Activated CD4-positive, alpha-beta T cell treated with anti-CD3 and anti-CD28 coated beads, Interleukin-2, amount 50 U/mL, for 48 hours (primary cell): ENCODE results near the gene KRT38.
"Not testable (repeated sequence)": the region's sequence is repeated elsewhere in the genome, so short reads cannot be mapped to it uniquely, and the experiment has no call there.

Source experiments
- DNase-seq, 2 experiments: peaks; one replicate each; pipeline ENCODE4 v3.0.0-alpha.2; 2020

KRT38 gene

GRCh38 chr17:41420134-41420533, 20.6 kb downstream of the KRT38 start:
- DNase-seq = no peak

- no peak for DNase-seq
Measured at GRCh38 chr17:41419716-41420115, 21.1 kb downstream of the KRT38 start.

GRCh38 chr17:41418116-41418860, 22.5 kb downstream of the KRT38 start:
- no peak for DNase-seq

- no peak for DNase-seq
Measured at GRCh38 chr17:41417576-41418015, 23.2 kb downstream of the KRT38 start.

- DNase-seq = no peak
Measured at GRCh38 chr17:41417127-41417526, 23.7 kb downstream of the KRT38 start.

- no peak for DNase-seq
Measured at GRCh38 chr17:41416479-41416878, 24.3 kb downstream of the KRT38 start.

GRCh38 chr17:41415833-41416335, 24.9 kb downstream of the KRT38 start:
- no peak for DNase-seq

- DNase-seq = no peak
Measured at GRCh38 chr17:41415411-41415810, 25.4 kb downstream of the KRT38 start.

GRCh38 chr17:41413982-41414381, 26.8 kb downstream of the KRT38 start:
- no peak for DNase-seq

- no peak for DNase-seq
Measured at GRCh38 chr17:41413353-41413957, 27.3 kb downstream of the KRT38 start.

- DNase-seq = no peak
Measured at GRCh38 chr17:41411072-41411840, 29.5 kb downstream of the KRT38 start.

- DNase-seq = no peak
Measured at GRCh38 chr17:41407226-41407625, 33.6 kb downstream of the KRT38 start.

GRCh38 chr17:41406205-41406604, 34.6 kb downstream of the KRT38 start:
- no peak for DNase-seq

- peak; percentile 57 to 74 for DNase-seq
Measured at GRCh38 chr17:41404024-41404671, 36.6 kb downstream of the KRT38 start.

GRCh38 chr17:41403404-41404023, 37.3 kb downstream of the KRT38 start:
- no peak for DNase-seq

- no peak for DNase-seq
Measured at GRCh38 chr17:41402161-41402560, 38.6 kb downstream of the KRT38 start.

GRCh38 chr17:41396996-41397660, 43.7 kb downstream of the KRT38 start, which contains the start of gene KRT31:
Gene KRT31, minus strand, starts transcription at chr17:41397608. Its CDS starts 69 bp downstream, at chr17:41397539.
- no peak for DNase-seq

- DNase-seq = no peak
Measured at GRCh38 chr17:41396340-41396739, 44.4 kb downstream of the KRT38 start.

GRCh38 chr17:41395611-41396010, 45.2 kb downstream of the KRT38 start:
- DNase-seq = no peak

GRCh38 chr17:41395044-41395443, 45.7 kb downstream of the KRT38 start:
- DNase-seq = not testable (repeated sequence)

GRCh38 chr17:41394254-41394996, 46.4 kb downstream of the KRT38 start:
- no peak for DNase-seq
